Neuron (in vitro differentiated cells): ENCODE results near the gene ATXN1.

Experiments
- H2AFZ ChIP-seq: one replicate; pipeline ENCODE4 v1.6.1; 2013; ENCODE audit warnings: low read depth, mild to moderate bottlenecking, inconsistent platforms, low read length, moderate library complexity
- H3K27me3 ChIP-seq: one replicate; pipeline ENCODE4 v1.6.1; 2013; ENCODE audit warnings: low read length; ENCODE audit not compliant: insufficient read depth
- H3K36me3 ChIP-seq: one replicate; pipeline ENCODE4 v1.6.1; 2013; ENCODE audit warnings: low read length; ENCODE audit not compliant: insufficient read depth
- H3K4me1 ChIP-seq: one replicate; pipeline ENCODE4 v1.6.1; 2013; ENCODE audit warnings: low read length; ENCODE audit not compliant: insufficient read depth
- H3K4me3 ChIP-seq: 2 replicates; pipeline ENCODE4 v1.5.1; 2013; ENCODE audit warnings: mild to moderate bottlenecking, low read length, moderate library complexity
- H3K9me3 ChIP-seq: one replicate; pipeline ENCODE4 v1.6.1; 2013; ENCODE audit warnings: low read length

The ATXN1 gene

DNA sequence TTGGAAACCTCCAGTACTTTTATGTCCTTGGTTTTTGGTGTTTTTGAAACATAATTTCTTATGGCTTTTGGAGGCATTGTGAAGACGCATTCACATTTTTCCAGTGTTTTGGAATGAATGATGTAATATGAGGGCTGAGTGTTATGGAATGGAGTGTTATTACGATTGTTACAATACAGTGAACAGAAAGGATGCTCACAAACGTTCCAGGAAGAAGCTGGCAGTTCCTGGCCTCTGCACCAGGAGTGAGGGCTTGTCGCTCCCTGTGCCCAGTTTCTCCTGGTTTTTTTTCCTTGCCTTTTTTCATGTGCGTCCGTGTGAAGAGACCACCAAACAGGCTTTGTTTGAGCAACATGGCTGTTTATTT is 502.6 kb downstream of the ATXN1 start:
- Histone ChIP-seq H3K4me1 (no peaks in the 10 kb centered on the region), H3K4me3 (no peak overlapping the region), H3K9me3 (peaks cover 2% of the 10 kb centered on the region), H3K36me3 (no peaks in the 10 kb centered on the region), H3K27me3 (no peaks in the 10 kb centered on the region), H2AFZ (no peak overlapping the region)

- H3K36me3 ChIP-seq = no peaks in the 10 kb centered on the region
- H3K4me1 ChIP-seq = no peaks in the 10 kb centered on the region
- no peak overlapping the region for H2AFZ ChIP-seq
- no peaks in the 10 kb centered on the region for H3K27me3 ChIP-seq
- H3K9me3 ChIP-seq = peaks cover 2% of the 10 kb centered on the region
- no peak overlapping the region for H3K4me3 ChIP-seq
These were observed 503.1 kb downstream of the ATXN1 start for GRCh38 chr6:16257999-16258708.

- peaks cover 2% of the 10 kb centered on the region for H3K9me3 ChIP-seq
- no peak overlapping the region for H3K4me3 ChIP-seq
- no peak overlapping the region for H2AFZ ChIP-seq
- H3K4me1 ChIP-seq = no peaks in the 10 kb centered on the region
- H3K27me3 ChIP-seq = no peaks in the 10 kb centered on the region
- H3K36me3 ChIP-seq = no peaks in the 10 kb centered on the region
These were observed 504.5 kb downstream of the ATXN1 start for GRCh38 chr6:16256781-16257180.

- Histone ChIP-seq H3K9me3 (peaks cover 2% of the 10 kb centered on the region), H3K36me3 (no peaks in the 10 kb centered on the region), H2AFZ (no peak overlapping the region), H3K4me1 (peaks cover 6% of the 10 kb centered on the region), H3K27me3 (no peaks in the 10 kb centered on the region), H3K4me3 (no peak overlapping the region)
These were observed 506.7 kb downstream of the ATXN1 start for GRCh38 chr6:16254535-16254934.

DNA sequence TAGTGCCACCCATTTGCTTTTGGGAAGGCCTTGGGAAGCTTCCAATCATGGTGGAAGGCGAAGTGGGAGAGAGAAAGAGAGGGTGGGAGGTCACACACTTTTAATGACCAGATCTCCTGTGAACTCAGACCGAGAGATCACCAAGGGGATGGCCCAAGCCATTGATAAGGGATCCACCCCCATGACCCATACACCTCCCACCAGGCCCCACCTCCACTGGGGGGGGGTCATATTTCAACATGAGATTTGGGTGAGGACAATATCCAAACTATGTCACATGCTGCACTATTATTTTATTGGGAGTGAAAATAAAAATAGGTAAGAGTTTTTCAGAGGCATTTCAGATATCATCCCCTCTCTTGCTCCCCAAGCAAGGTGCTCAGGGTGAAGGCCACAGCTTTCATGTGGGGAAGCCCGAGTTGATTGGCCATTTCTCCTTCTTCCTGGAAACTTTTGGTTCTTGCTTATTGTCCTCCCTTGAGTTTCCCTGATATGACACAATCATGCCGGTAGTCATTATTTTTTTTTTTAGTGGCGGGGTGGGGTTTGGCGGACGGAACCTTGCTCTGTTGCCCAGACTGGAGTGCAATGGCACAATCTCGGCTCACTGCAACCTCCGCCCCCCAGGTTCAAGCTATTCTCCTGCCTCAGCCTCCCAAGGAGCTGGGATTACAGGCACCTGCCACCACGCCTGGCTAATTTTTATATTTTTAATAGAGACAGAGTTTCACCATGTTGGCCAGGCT is 507.7 kb downstream of the ATXN1 start:
- H3K9me3 ChIP-seq = peaks cover 2% of the 10 kb centered on the region
- H2AFZ ChIP-seq = no peak overlapping the region

DNA sequence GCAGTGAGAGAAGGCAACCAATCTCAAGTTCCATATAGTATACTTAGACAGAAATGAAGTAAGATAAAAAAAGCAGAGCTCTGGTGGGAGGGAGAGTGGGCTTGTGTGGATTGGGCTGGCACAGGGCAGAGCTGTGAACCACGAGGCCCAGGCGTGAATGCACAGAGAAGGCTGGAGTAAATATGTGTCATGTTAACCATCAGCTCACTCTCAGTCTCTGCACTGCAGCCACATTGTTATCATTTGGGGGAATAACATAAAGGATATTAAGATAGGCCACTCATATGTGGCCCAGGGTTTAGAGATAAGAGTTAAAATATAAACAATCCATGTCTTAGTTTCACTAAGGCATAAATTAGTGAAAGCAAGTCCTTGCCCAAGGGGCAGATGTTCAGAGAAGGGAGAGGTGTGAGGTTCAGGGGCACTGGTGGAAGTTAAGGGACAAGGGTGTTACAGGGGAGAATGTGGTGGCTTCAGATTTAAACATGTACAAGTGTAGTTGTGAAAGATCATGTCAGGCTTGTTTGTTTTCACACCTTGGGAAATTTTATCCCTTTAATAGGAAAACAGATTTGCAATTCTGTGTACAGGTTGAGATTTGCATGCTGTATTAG is 508.5 kb downstream of the ATXN1 start:
- no peak overlapping the region for H2AFZ ChIP-seq
- H3K4me3 ChIP-seq = no peak overlapping the region
- peaks cover 2% of the 10 kb centered on the region for H3K9me3 ChIP-seq
- H3K36me3 ChIP-seq = no peaks in the 10 kb centered on the region
- H3K4me1 ChIP-seq = peaks cover 6% of the 10 kb centered on the region
- H3K27me3 ChIP-seq = no peaks in the 10 kb centered on the region

More for the DNA sequence above, 507.7 kb downstream of the ATXN1 start:
- Histone ChIP-seq H3K4me1 (peaks cover 6% of the 10 kb centered on the region), H3K27me3 (no peaks in the 10 kb centered on the region), H3K4me3 (no peak overlapping the region), H3K36me3 (no peaks in the 10 kb centered on the region)

DNA sequence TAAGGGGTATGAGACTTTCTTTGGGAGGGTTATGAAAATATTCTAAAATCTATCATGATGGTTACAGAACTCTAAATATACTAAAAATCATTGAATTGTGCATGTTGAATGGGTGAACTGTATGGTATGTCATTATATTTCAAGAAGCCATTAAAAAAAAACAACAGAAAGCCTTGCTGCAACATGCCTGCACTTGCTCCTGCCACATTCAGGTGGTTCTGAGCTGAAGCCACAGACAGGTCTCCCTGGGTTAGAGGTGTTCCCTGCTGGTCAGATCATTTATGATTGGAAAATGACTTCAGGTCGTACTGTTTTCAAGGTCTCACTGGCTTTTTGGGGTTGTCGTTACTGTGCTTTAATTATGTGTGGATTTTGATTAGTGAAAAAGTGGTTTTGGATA is 509.6 kb downstream of the ATXN1 start:
- H2AFZ ChIP-seq = no peak overlapping the region
- H3K27me3 ChIP-seq = no peaks in the 10 kb centered on the region
- H3K36me3 ChIP-seq = no peaks in the 10 kb centered on the region
- peaks cover 2% of the 10 kb centered on the region for H3K9me3 ChIP-seq
- peaks cover 6% of the 10 kb centered on the region for H3K4me1 ChIP-seq
- H3K4me3 ChIP-seq = no peak overlapping the region

GRCh38 chr6:16249971-16250370 is 511.3 kb downstream of the ATXN1 start:
- H3K27me3 ChIP-seq = peaks cover 4% of the 10 kb centered on the region
- H3K4me3 ChIP-seq = no peak overlapping the region

More at GRCh38 chr6:16249971-16250370, 511.3 kb downstream of the ATXN1 start:
- Histone ChIP-seq H3K9me3 (peaks cover 2% of the 10 kb centered on the region), H3K36me3 (no peaks in the 10 kb centered on the region), H2AFZ (no peak overlapping the region), H3K4me1 (peaks cover 6% of the 10 kb centered on the region)
